SK-N-SH (cell line): ENCODE results near the gene PRPF40A.

ENCODE experiments used
- ELF1 ChIP-seq: IDR thresholded peaks from 2 replicates; pipeline ENCODE4 v1.4.0; 2012
- EP300 ChIP-seq, 2 experiments: IDR thresholded peaks; 2 replicates each; pipeline versions ENCODE4 v1.4.0 to v1.6.1; 2012; ENCODE audit warnings: borderline replicate concordance in 1 of 2, low read depth in 1 of 2, low read length in 1 of 2
- FOXM1 ChIP-seq: IDR thresholded peaks from 2 replicates; pipeline ENCODE4 v1.4.0; 2012; ENCODE audit warnings: low read depth, mild to moderate bottlenecking
- MEF2A ChIP-seq: IDR thresholded peaks from 2 replicates; pipeline ENCODE4 v1.4.0; 2012; ENCODE audit warnings: low read depth, borderline replicate concordance
- NFIC ChIP-seq: IDR thresholded peaks from 2 replicates; pipeline ENCODE4 v1.4.0; 2012; ENCODE audit warnings: borderline replicate concordance
- POLR2AphosphoS5 ChIP-seq: IDR thresholded peaks from 2 replicates; pipeline ENCODE4 v1.6.1; 2012; ENCODE audit warnings: low read depth, low read length
- SIN3A ChIP-seq: IDR thresholded peaks from 2 replicates; pipeline ENCODE4 v1.6.1; 2012; ENCODE audit warnings: low read depth, mild to moderate bottlenecking, low read length, moderate library complexity, borderline replicate concordance
- SMC3 ChIP-seq: IDR thresholded peaks from 2 replicates; pipeline ENCODE4 v1.6.1; 2012; ENCODE audit warnings: low read depth, low read length, improper control_type of control experiment
- TF ChIP-seq, protein P1 (sequence below): IDR thresholded peaks from 2 replicates; pipeline ENCODE4 v1.6.1; 2012; ENCODE audit warnings: mild to moderate bottlenecking, low read depth, low read length, moderate library complexity
- TF ChIP-seq, protein P2 (sequence below): IDR thresholded peaks from 2 replicates; pipeline ENCODE4; 2012
- TF ChIP-seq, protein P3 (sequence below): fragments of 200-600 bp; sonication (generic); IDR thresholded peaks from 2 replicates; pipeline ENCODE4 v1.6.1; 2017; ENCODE audit warnings: antibody characterized with exemption, mild to moderate bottlenecking, moderate library complexity
- TF ChIP-seq, protein P4 (sequence below): fragments of 150-350 bp; IDR thresholded peaks from 2 replicates; pipeline ENCODE4 v1.6.1; 2017; ENCODE audit warnings: antibody characterized with exemption, low read length, low read depth, borderline replicate concordance
- TF ChIP-seq, protein P5 (sequence below): IDR thresholded peaks from 2 replicates; pipeline ENCODE4 v1.4.0; 2012; ENCODE audit warnings: low read depth

DNA sequence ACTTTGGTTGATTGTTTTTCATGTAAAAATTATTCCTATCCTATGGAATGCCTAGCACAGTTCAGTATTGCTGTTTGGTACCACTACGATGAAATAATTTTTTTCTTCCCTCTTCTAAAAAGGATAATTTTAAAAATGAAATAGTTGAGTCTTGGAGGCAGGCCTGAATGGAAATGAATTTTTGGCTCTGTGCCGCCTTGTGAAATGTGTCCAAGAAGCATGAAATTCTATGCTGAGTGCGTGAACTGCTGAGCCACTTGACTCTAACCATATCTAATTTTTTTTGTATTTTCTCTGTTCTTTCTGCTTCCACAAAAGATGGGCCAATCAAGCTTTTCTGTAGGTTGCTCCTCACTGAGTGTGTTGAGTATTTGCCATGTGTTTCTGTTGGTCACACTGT is 95.0 kb downstream of the PRPF40A start:
- TF ChIP-seq, protein P1, sequence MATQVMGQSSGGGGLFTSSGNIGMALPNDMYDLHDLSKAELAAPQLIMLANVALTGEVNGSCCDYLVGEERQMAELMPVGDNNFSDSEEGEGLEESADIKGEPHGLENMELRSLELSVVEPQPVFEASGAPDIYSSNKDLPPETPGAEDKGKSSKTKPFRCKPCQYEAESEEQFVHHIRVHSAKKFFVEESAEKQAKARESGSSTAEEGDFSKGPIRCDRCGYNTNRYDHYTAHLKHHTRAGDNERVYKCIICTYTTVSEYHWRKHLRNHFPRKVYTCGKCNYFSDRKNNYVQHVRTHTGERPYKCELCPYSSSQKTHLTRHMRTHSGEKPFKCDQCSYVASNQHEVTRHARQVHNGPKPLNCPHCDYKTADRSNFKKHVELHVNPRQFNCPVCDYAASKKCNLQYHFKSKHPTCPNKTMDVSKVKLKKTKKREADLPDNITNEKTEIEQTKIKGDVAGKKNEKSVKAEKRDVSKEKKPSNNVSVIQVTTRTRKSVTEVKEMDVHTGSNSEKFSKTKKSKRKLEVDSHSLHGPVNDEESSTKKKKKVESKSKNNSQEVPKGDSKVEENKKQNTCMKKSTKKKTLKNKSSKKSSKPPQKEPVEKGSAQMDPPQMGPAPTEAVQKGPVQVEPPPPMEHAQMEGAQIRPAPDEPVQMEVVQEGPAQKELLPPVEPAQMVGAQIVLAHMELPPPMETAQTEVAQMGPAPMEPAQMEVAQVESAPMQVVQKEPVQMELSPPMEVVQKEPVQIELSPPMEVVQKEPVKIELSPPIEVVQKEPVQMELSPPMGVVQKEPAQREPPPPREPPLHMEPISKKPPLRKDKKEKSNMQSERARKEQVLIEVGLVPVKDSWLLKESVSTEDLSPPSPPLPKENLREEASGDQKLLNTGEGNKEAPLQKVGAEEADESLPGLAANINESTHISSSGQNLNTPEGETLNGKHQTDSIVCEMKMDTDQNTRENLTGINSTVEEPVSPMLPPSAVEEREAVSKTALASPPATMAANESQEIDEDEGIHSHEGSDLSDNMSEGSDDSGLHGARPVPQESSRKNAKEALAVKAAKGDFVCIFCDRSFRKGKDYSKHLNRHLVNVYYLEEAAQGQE, result no peak
- TF ChIP-seq, protein P2, sequence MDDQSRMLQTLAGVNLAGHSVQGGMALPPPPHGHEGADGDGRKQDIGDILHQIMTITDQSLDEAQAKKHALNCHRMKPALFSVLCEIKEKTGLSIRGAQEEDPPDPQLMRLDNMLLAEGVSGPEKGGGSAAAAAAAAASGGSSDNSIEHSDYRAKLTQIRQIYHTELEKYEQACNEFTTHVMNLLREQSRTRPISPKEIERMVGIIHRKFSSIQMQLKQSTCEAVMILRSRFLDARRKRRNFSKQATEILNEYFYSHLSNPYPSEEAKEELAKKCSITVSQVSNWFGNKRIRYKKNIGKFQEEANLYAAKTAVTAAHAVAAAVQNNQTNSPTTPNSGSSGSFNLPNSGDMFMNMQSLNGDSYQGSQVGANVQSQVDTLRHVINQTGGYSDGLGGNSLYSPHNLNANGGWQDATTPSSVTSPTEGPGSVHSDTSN, result no peak
- TF ChIP-seq, protein P3, sequence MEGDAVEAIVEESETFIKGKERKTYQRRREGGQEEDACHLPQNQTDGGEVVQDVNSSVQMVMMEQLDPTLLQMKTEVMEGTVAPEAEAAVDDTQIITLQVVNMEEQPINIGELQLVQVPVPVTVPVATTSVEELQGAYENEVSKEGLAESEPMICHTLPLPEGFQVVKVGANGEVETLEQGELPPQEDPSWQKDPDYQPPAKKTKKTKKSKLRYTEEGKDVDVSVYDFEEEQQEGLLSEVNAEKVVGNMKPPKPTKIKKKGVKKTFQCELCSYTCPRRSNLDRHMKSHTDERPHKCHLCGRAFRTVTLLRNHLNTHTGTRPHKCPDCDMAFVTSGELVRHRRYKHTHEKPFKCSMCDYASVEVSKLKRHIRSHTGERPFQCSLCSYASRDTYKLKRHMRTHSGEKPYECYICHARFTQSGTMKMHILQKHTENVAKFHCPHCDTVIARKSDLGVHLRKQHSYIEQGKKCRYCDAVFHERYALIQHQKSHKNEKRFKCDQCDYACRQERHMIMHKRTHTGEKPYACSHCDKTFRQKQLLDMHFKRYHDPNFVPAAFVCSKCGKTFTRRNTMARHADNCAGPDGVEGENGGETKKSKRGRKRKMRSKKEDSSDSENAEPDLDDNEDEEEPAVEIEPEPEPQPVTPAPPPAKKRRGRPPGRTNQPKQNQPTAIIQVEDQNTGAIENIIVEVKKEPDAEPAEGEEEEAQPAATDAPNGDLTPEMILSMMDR, result no peak
- TF ChIP-seq, protein P4, sequence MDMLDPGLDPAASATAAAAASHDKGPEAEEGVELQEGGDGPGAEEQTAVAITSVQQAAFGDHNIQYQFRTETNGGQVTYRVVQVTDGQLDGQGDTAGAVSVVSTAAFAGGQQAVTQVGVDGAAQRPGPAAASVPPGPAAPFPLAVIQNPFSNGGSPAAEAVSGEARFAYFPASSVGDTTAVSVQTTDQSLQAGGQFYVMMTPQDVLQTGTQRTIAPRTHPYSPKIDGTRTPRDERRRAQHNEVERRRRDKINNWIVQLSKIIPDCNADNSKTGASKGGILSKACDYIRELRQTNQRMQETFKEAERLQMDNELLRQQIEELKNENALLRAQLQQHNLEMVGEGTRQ, result no peak
- TF ChIP-seq, protein P5, sequence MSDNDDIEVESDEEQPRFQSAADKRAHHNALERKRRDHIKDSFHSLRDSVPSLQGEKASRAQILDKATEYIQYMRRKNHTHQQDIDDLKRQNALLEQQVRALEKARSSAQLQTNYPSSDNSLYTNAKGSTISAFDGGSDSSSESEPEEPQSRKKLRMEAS, result no peak
- TF ChIP-seq SMC3 (no peak), POLR2AphosphoS5 (no peak), MEF2A (no peak), FOXM1 (no peak), ELF1 (no peak), EP300 (IDR thresholded peaks at IDR 0.05; ENCODE audit: borderline replicate concordance in 1 of 2, low read depth in 1 of 2, low read length in 1 of 2) (no peak), SIN3A (no peak), NFIC (no peak)
